ENCODE data around the gene SEPTIN1.
"Not testable (repeated sequence)": the region's sequence is repeated elsewhere in the genome, so short reads cannot be mapped to it uniquely, and the experiment has no call there.

The SEPTIN1 gene

DNA sequence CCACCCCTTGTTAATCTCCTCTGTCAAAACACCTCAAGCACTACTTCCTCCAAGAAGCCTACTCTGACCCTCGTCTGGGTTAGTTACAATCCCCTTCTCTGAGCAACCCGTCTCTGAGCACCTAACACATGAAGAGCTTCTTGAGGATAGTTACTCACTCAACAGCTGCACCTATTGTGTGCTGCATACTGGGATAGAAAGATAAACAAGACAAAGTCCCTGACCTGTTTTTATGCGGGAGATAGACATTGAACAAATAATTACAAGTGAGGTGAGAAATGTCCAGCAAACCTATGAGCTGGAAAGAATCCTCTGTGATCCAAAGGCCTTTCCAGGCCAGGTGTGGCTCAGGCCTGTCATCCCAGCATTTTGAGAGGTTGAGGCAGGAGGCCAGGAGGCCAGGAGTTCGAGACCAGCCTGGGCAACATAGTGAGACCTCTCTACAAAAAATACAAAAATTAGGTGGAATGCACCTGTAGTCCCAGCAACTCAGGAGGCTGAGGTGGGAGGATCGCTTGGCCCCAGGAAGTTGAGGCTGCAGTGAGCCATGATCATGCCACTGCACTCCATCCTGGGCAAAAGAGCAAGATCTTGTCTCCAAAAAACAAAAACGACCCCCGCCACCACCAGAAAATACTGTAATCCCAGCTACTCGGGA is 19.5 kb upstream of the SEPTIN1 start:
- FAIRE-seq = no peak

DNA sequence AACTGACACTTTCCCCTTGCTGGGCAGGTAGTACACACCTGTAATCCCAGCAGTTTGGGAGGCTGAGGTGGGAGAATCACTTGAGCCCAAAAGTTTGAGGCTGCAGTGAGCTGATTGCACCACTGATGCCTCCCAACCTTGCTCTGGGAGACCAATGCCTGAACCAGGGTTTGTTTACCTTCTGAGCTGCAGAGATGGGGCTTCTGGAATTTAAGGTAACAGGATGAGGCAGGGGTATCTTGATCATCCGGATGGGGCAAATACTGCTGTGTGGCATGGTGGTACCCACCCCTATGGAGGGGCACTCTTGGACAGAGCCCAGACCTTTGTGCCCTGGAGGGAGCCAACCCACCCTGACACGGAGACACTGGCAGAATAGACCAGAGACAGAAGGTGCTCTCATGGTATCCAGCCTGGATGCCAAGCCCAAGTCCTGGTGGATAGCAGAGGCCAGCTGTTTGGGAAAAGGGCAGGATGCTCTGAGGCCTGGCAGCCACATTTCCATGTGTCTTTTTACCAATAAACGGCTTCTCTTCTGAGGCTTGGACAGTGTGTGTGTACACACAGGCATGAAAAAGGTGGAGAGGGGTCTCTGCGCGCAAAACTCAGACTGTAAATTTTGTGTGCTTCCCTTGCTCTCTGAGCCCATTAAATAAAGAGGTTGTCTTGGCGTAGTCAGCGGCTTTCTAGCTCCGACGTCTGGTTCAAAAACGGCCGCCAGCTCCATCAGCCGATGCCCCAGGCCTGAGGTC is 17.2 kb upstream of the SEPTIN1 start:
- no peak for FAIRE-seq

DNA sequence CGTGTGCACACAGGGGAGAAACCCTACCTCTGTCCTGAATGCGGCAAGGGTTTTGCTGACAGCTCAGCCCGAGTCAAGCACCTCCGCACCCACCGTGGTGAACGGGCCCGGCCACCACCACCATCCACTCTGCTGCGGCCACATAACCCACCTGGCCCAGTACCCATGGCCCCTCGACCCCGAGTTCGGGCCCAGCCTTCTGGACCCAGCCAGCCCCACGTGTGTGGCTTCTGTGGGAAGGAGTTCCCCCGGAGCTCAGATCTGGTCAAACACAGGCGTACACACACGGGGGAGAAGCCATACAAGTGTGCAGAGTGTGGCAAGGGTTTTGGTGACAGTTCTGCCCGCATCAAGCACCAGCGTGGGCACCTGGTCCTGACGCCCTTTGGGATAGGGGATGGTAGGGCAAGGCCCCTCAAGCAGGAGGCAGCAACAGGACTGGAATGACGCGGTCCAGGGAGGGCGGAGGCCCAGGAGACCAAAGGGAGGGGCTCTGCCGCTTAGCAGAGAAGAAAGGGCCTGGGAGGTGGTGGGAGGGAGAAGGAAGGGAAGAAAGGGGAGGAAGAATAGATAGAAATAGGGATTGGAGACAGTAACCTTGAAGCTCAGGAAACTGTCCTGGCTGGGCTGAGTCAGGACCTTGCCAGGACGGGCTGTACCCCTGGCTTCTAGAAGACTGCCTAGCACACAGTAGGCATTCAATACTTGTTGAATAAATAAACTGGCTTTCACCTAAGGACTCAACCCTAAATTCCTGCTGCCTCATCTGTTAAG is 16.5 kb upstream of the SEPTIN1 start:
- no peak for FAIRE-seq

GRCh38 chr16:30397776-30398660 is 15.7 kb upstream of the SEPTIN1 start:
- no peak for FAIRE-seq

GRCh38 chr16:30397056-30397455 is 14.7 kb upstream of the SEPTIN1 start:
- FAIRE-seq = no peak

- FAIRE-seq = not testable (repeated sequence)
Measured at GRCh38 chr16:30396627-30397026, 14.3 kb upstream of the SEPTIN1 start.

DNA sequence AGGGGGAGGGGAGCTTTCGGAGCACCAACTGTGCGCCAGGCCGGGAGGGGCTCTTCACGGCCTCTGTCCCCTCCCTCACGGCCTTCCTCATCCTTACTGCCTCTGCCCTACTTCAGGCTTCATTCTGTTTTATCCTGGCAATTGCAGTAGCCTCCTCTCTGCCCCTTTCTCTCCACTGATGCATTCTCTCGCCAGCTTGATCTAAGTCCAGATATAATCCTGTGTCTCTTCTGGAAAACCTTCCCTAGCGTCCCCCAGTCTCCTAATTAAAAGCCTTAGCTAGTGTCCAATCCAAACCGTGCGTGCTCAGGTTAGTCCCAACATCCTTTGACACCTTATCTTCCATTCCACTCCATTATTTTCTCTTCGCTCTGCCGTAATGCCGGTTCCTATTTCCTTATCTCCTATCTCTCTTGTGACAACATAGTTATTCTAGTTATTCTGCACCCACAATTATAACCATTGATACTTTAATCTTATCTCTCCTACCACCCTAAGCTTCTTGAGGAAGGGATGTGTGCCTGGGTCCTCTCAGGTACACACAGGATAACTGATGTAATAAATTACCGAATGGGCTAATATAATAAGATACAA is 13.7 kb upstream of the SEPTIN1 start:
- FAIRE-seq = no peak

- no peak for FAIRE-seq
Measured at GRCh38 chr16:30395155-30395991, 13.0 kb upstream of the SEPTIN1 start, which contains the start of gene ZNF48. Gene ZNF48, plus strand, starts transcription at chr16:30395420. Its CDS starts 375 bp downstream, at chr16:30395795.

- FAIRE-seq = no peak
Measured at GRCh38 chr16:30394592-30395154, 12.3 kb upstream of the SEPTIN1 start.

DNA sequence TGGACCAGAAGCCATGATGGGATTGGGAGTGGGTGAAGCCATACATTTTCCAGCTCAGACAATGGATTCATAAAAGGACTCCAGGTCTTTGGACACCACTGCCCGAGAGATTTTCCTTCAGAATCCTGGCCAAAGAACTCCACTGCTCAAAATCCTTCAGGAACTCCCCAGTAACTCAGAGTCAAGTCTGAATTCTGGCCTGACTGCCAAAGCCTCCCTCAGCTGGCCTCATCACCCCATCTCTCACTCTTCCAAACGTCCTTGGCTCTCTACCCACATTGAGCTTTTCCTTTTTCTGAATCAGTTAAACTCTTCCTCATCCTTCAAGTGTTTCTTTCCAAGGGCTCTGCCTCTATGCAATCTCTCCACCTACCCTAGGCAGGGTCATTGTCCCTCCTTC is 1.2 kb upstream of the SEPTIN1 start:
- FAIRE-seq = no peak

- FAIRE-seq = no peak
Measured at GRCh38 chr16:30381291-30382041, 895 bp downstream of the SEPTIN1 start.

DNA sequence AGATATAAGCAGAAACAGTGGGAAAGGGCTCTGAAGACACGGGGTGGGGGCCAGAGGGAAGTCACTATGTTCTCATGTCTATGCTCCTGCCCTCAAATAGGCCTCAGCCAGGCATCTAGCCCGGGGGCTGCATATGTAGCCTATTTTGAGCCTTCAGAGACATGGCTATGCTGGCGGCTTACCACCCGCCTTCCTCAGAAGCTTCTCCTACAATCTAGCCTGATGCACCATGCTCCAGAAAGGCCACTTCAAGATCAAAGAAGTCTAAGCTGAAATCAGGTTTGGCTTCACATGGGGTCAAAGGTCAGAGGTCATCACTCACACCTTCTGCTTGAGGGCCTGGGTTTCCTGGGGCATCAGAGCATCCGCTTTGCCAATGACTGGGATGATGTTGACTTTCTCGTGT is 1.6 kb downstream of the SEPTIN1 start:
- no peak for FAIRE-seq

DNA sequence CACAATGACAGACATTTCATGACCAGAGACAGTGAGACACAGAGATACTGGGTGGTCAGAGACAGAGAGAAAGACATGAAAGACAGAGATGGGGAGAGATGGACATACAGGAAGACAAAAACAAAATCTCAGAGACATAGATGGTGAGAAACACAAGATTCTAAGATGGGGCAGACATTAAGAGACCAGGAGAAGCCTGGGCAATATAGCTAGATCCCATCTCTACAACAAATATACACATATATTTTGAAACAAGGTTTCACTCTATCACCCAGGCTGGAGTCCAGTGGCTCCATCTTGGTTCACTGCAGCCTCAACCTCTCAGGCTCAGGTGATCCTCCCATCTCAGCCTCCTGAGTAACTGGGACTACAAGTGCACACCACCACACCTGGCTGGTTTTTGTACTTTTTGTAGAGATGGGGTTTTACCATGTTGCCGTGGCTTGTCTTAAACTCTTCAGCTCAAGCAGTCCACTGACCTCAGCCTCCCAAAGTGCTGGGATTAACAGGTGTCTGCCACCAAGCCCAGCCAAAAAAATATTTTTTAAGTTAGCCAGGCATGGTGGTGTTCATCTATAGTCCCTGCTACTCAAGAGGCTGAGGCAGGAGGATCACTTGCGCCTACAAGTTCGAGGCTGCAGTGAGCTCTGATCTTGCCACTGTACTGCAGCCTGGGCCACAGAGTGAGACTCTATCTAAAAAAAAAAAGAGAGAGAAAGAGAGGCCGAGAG is 2.1 kb downstream of the SEPTIN1 start:
- FAIRE-seq = no peak

DNA sequence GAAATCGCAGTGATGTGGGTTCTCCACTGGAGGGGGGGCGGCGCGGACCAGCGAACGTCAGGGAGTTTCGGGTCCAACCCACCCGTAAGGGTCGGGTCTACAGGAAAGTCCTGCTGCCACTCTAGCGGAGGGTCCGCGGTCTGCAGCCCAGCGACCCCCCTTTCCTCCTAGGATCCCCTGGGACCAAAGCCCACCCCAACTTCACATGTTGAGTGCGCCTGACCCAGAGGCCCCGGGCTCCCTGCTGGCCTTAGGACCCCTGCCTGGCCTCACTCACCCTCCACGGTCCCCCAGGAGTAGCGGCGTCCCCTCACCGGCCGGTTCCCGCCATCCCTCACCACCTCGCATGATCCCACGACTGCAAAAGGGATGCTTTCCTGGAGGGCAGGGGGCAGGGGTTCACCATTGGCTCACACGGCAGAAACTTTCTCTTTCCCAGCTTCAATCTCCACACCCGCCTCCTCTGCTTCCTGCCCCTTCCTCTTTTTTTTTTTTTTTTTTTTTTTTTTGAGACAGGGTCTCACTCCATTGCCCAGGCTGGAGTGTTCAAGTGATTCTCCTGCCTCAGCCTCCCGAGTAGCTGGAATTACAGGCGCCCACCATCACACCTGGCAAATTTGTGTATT is 3.1 kb downstream of the SEPTIN1 start:
- FAIRE-seq = no peak

DNA sequence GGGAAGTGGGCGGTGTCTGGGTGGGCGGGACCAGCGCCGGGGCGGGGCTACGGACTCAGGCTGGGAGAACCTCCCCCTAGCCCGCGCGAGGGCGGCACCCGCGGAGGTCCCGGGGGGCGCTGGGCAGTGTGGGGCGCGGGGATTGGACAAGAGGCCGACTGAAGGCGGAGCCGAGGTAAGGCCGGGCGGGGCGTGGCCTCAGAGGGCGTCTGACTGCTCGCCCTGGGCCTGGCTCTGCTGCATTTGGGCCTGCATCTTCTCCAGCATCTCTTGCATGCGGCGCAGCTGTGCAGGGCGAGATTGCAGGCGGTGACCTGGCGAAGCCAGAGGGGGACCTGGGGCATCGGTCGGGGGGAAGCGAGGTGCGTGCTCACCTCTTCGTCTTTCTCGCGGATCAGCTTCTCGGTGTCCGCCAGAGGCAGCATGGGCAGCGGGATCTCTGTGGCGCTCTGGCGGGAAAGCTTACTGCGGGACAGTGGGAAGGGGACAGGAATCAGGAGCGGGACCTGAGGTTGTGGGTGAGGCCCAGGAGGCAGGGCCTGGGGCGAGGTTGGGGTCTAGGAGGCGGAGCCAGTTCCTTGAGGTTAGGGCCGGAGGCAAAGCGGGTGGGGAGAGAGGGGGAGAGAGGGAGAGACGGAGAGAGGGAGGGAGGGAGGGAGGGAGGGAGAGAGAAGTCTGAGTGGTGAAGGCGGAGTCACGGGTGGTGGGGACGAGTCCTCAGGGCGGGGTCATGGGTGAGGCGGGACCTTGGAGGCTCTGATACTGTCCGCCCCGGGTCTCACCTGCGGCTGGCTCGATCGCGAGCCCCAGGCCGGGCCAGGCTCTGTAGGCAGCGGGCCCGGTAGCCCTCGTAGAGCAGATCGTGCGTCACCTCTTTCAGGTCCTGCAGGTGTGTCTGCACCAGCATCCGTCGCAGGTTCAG is 3.9 kb downstream of the SEPTIN1 start:
- peak; percentile 51 for FAIRE-seq

DNA sequence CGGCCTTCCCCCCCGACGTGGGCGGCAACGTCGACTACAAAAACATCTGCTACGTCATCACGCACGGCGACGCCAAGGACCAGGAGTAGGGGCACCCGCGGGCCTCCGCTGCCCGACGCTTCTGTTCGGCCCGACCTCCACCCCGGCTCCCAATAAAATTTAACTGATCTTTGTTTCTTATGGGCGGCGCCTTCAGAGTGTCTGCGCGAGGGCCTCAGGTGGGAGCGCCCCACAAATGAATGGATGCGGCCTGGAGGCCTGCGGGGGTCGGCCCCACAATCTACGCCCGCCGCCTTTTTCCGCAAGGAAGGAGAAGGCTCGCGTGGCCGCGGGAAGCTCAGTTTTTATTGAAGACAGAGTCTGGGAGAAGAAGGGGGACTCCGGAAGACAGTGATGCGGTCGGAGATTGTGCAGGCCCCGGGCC is 4.5 kb downstream of the SEPTIN1 start:
- FAIRE-seq = peak; percentile 48

DNA sequence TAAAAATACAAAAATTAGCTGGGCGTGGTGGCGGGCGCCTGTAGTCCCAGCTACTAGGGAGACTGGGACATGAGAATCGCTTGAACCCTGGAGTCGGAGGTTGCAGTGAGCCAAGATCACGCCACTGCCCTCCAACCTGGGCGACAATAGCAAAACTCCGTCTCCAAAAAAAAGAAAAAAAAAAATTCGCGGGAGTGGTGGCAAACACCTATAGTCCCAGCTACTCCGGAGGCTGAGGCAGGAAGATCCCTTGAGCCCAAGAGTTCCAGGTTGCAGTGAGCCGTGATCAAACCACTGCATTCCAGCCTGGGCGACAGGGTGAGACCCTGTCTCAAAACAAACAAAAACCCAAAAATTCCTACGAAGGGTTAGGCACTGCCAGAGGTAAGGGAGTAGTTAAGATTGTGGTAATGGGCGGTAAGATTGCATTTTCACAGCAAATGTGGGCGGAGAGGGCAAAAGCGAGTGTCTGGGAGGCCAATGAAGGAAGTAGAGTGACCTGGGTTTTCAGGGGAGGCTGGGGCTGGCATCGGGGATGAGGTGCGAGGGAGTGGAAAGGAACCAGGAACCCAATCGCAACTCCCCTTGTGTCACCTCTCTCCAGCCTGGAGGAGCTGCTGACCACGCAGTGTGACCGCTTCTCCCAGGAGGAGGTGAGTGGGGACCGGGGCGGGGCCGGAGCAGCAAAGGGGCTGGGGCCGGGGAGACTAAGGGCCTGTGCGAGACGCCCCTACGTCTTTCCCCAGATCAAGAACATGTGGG is 5.1 kb downstream of the SEPTIN1 start:
- no peak for FAIRE-seq

All from A204.1 (cell line).